NCI-H146 (cell line): ENCODE measurements around the gene DCAF4.
A peak's percentile ranks its signal among the peaks of the same experiment; 100 is the strongest.

Experiments
- DNase-seq: peaks from one replicate; lab custom pipeline; 2025; lab: John Stamatoyannopoulos, UW

DCAF4 gene

GRCh38 chr14:72926292-72927028 is at the start of gene DCAF4:
TSS of gene DCAF4 (plus strand) at chr14:72926464. CDS start at chr14:72937979, 11,515 bp downstream.
- peak; percentile 96 for DNase-seq

- DNase-seq: no peak
Observed at GRCh38 chr14:72876710-72877063, 49.6 kb upstream of the DCAF4 start.

- no peak for DNase-seq
Observed at GRCh38 chr14:72878746-72879145, 47.5 kb upstream of the DCAF4 start.

- no peak for DNase-seq
Observed at GRCh38 chr14:72879431-72879830, 46.8 kb upstream of the DCAF4 start.

GRCh38 chr14:72880164-72880563 is 46.1 kb upstream of the DCAF4 start:
- DNase-seq: no peak

- no peak for DNase-seq
Observed at GRCh38 chr14:72880820-72881219, 45.4 kb upstream of the DCAF4 start.

- no peak for DNase-seq
Observed at GRCh38 chr14:72881543-72881942, 44.7 kb upstream of the DCAF4 start.

- no peak for DNase-seq
Observed at GRCh38 chr14:72882047-72882446, 44.2 kb upstream of the DCAF4 start.

GRCh38 chr14:72882463-72882862 is 43.8 kb upstream of the DCAF4 start:
- no peak for DNase-seq

- DNase-seq: no peak
Observed at GRCh38 chr14:72883109-72883508, 43.2 kb upstream of the DCAF4 start.

- DNase-seq: no peak
Observed at GRCh38 chr14:72883961-72884360, 42.3 kb upstream of the DCAF4 start.

- no peak for DNase-seq
Observed at GRCh38 chr14:72884386-72884785, 41.9 kb upstream of the DCAF4 start.

GRCh38 chr14:72887514-72887913 is 38.8 kb upstream of the DCAF4 start:
- no peak for DNase-seq

GRCh38 chr14:72888192-72888591 is 38.1 kb upstream of the DCAF4 start:
- no peak for DNase-seq

- DNase-seq: no peak
Observed at GRCh38 chr14:72888636-72889201, 37.5 kb upstream of the DCAF4 start.

GRCh38 chr14:72889366-72889765 is 36.9 kb upstream of the DCAF4 start:
- DNase-seq: no peak

GRCh38 chr14:72891666-72892102 is 34.6 kb upstream of the DCAF4 start:
- DNase-seq: no peak

- DNase-seq: no peak
Observed at GRCh38 chr14:72892103-72892878, 34.0 kb upstream of the DCAF4 start.

- DNase-seq: no peak
Observed at GRCh38 chr14:72892879-72893635, 33.2 kb upstream of the DCAF4 start.

- peak; percentile 87 for DNase-seq
Observed at GRCh38 chr14:72893636-72894322, 32.5 kb upstream of the DCAF4 start, which contains the start of gene DPF3. TSS of gene DPF3 (minus strand) at chr14:72894101. CDS start at chr14:72894088, 13 bp downstream.

GRCh38 chr14:72894323-72894622 is 32.0 kb upstream of the DCAF4 start:
- DNase-seq: no peak
